Measurements from ENCODE around the gene MRI1. TPM values are rescaled to one million over a fixed set of nuclear protein-coding genes. Genes with fewer than 3 reads are reported as not detected.

MRI1 gene
- total and polyA plus RNA-seq, 2 experiments from 2014 or later, result 12.3 to 44.5 TPM

DNA sequence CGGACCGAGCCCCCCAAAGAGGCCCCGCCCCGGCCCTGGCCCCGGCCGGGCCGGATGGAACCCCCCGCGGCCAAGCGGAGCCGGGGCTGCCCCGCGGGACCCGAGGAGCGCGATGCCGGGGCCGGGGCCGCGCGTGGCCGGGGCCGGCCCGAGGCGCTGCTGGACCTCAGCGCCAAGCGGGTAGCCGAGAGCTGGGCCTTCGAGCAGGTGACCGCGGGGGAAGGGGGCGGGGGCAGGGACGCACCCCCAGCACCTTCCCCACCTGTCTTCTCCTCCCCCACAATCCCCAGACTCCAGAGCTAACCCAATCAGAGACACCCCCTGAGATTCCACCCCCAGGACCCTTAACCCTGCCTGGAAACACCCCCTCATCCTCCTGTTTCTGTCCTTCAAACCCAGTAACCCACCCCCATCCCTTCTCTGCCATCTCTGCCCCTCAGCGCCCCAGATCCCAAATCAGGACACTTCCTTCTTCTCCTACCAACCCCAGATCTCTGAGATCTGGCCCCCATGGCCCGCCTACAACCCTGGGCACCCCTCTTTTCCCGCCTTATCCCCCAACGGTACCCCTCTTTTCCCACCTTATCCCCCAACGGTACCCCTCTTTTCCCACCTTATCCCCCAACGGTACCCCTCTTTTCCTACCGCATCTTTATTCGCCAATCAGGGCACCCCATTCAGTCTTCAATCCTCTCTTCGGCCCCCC lies 31.4 kb downstream of the MRI1 start:
- TF ChIP-seq JUNB (IDR thresholded peaks at IDR 0.05; ENCODE audit: unreplicated experiment), result no peak
- TF ChIP-seq STAT1 (IDR thresholded peaks at IDR 0.05; ENCODE audit: unreplicated experiment), result no peak
- no peak for TF ChIP-seq EZH2phosphoT487 (IDR thresholded peaks at IDR 0.05; ENCODE audit: unreplicated experiment)
- TF ChIP-seq CTCF (conservative IDR thresholded peaks at IDR 0.05; ENCODE audit: low read depth in 2 of 2), result no peak
- TF ChIP-seq POLR2AphosphoS5 (IDR thresholded peaks at IDR 0.05; ENCODE audit: low read depth), result 0 out of 2 replicates have a peak, but pooled peaks have one; percentile 13
- H3K36me3 Mint-ChIP-seq (ENCODE audit: low read depth), result peaks cover 8% of the 10 kb centered on the region
- peaks cover 13% of the 10 kb centered on the region for H3K27me3 Mint-ChIP-seq (ENCODE audit: insufficient read depth, low read depth, poor library complexity)
- ATAC-seq, result peak; percentile 18
- H3K4me1 Mint-ChIP-seq, result peaks cover 4% of the 10 kb centered on the region; the same call in 2 of the 3 replicates
- H3K27ac Mint-ChIP-seq, result peak overlapping the region; percentile 93
- peak overlapping the region; percentile 86 for H3K4me2 ChIP-seq
- no peaks in the 10 kb centered on the region for H3K27me3 ChIP-seq (ENCODE audit: insufficient read depth)
- H3K36me3 ChIP-seq (ENCODE audit: insufficient read depth), result no peaks in the 10 kb centered on the region
- H3K9me3 Mint-ChIP-seq, result no peaks in the 10 kb centered on the region
- H3K4me3 Mint-ChIP-seq, result peak overlapping the region; percentile 93
- H3K79me2 ChIP-seq (replicated peaks; ENCODE audit: insufficient read depth), result peaks cover 12% of the 10 kb centered on the region
- H3K4me3 ChIP-seq, result peak overlapping the region; percentile 70
- peak overlapping the region; percentile 73; the same call in 1 of the 2 replicates for H3K27ac ChIP-seq (ENCODE audit: low read depth)
- H3K4me1 ChIP-seq (ENCODE audit: insufficient read depth), result peaks cover 11% of the 10 kb centered on the region; the same call in 1 of the 2 replicates
- H3K9me2 ChIP-seq (ENCODE audit: insufficient read depth), result no peaks in the 10 kb centered on the region
- DNase-seq (ENCODE audit: low spot score), result peak; percentile 78
- no peak overlapping the region for H2AFZ ChIP-seq
- H3F3A ChIP-seq (replicated peaks; ENCODE audit: low read depth), result 0 out of 2 replicates have a peak, but pooled peaks cover 9% of the 10 kb centered on the region
- no peaks in the 10 kb centered on the region; the same call in 1 of the 2 replicates for H4K20me1 ChIP-seq (replicated peaks; ENCODE audit: insufficient read depth)

GRCh38 chr19:13796301-13797057 lies 32.2 kb downstream of the MRI1 start:
- Histone ChIP-seq H3K4me2 (peak overlapping the region; percentile 86), H3K27me3 (ENCODE audit: insufficient read depth) (no peaks in the 10 kb centered on the region), H3K79me2 (replicated peaks; ENCODE audit: insufficient read depth) (peaks cover 12% of the 10 kb centered on the region), H3K36me3 (ENCODE audit: insufficient read depth) (no peaks in the 10 kb centered on the region), H3K27ac (ENCODE audit: low read depth) (peak overlapping the region; percentile 73; the same call in 1 of the 2 replicates), H4K20me1 (replicated peaks; ENCODE audit: insufficient read depth) (no peaks in the 10 kb centered on the region; the same call in 1 of the 2 replicates), H3F3A (replicated peaks; ENCODE audit: low read depth) (0 out of 2 replicates have a peak, but pooled peaks cover 9% of the 10 kb centered on the region), H3K4me1 (ENCODE audit: insufficient read depth) (peaks cover 11% of the 10 kb centered on the region; the same call in 1 of the 2 replicates), H3K4me3 (peak overlapping the region; percentile 70), H3K9me2 (ENCODE audit: insufficient read depth) (no peaks in the 10 kb centered on the region), H2AFZ (no peak overlapping the region)
- DNase-seq (ENCODE audit: low spot score) (peak; percentile 79), ATAC-seq (peak; percentile 21)
- peaks cover 15% of the 10 kb centered on the region for H3K36me3 Mint-ChIP-seq (ENCODE audit: low read depth)
- H3K4me3 Mint-ChIP-seq, result peak overlapping the region; percentile 93
- H3K9me3 Mint-ChIP-seq, result no peaks in the 10 kb centered on the region
- H3K27me3 Mint-ChIP-seq (ENCODE audit: insufficient read depth, low read depth, poor library complexity), result peaks cover 13% of the 10 kb centered on the region
- peak overlapping the region; percentile 93 for H3K27ac Mint-ChIP-seq
- H3K4me1 Mint-ChIP-seq, result peaks cover 4% of the 10 kb centered on the region; the same call in 2 of the 3 replicates
- no peak for TF ChIP-seq REST (IDR thresholded peaks at IDR 0.05; ENCODE audit: unreplicated experiment)
- no peak for TF ChIP-seq ZNF331 (CRISPR knock-in tag; IDR thresholded peaks at IDR 0.05; ENCODE audit: low read depth)
- no peak for TF ChIP-seq POLR2AphosphoS5 (IDR thresholded peaks at IDR 0.05; ENCODE audit: low read depth)
- no peak for TF ChIP-seq CREB1 (CRISPR knock-in tag; IDR thresholded peaks at IDR 0.05; ENCODE audit: low read depth)
- no peak for TF ChIP-seq ZNF114 (CRISPR knock-in tag; IDR thresholded peaks at IDR 0.05)
- TF ChIP-seq CTCF (conservative IDR thresholded peaks at IDR 0.05; ENCODE audit: low read depth in 2 of 2), result no peak
- no peak for TF ChIP-seq JUNB (IDR thresholded peaks at IDR 0.05; ENCODE audit: unreplicated experiment)

Data from GM23338 (cell line).